Keratinocyte (primary cell): ENCODE measurements around the gene PRKAG1. TPM values are rescaled to one million over a fixed set of nuclear protein-coding genes. Genes with fewer than 3 reads are reported as not detected.

Experiments
- DNase-seq: peaks from one replicate; pipeline ENCODE4 v3.0.0-alpha.2; 2011; ENCODE audit warnings: low read depth, missing footprints, low spot score
- FAIRE-seq: peaks from 2 replicates; lab custom pipeline; 2011; peaks lifted over from hg19 to GRCh38; lab: Jason Lieb, UNC
- H2AFZ ChIP-seq: 2 replicates; pipeline ENCODE4 v1.6.0; 2012; ENCODE audit warnings: low read length, control low read depth, inconsistent platforms; ENCODE audit not compliant: control insufficient read depth
- H3K27ac ChIP-seq: 2 replicates; pipeline ENCODE4 v1.5.1; 2011; ENCODE audit warnings: low read length; ENCODE audit not compliant: control insufficient read depth, insufficient read depth
- H3K27me3 ChIP-seq: 3 replicates; pipeline ENCODE4 v1.6.0; 2011; ENCODE audit warnings: low read length; ENCODE audit not compliant: control insufficient read depth, insufficient read depth; ENCODE audit errors: extremely low read depth
- H3K36me3 ChIP-seq, 2 experiments: 2 replicates in 1 of 2; 3 replicates in 1 of 2; pipeline ENCODE4 v1.5.1; 2011; ENCODE audit warnings: low read length in 2 of 2, mild to moderate bottlenecking in 1 of 2; ENCODE audit not compliant: control insufficient read depth in 2 of 2, insufficient read depth in 2 of 2; ENCODE audit errors: extremely low read depth in 1 of 2
- H3K4me1 ChIP-seq: 3 replicates; pipeline ENCODE4 v1.5.1; 2011; ENCODE audit warnings: low read length; ENCODE audit not compliant: control insufficient read depth, insufficient read depth; ENCODE audit errors: extremely low read depth
- H3K4me2 ChIP-seq: 3 replicates; pipeline ENCODE4 v1.6.0; 2011; ENCODE audit warnings: low read depth, low read length; ENCODE audit not compliant: control insufficient read depth, insufficient read depth; ENCODE audit errors: extremely low read depth
- H3K4me3 ChIP-seq, 3 experiments: fragments of 200-600 bp in 1 of 3; sonication (generic) in 1 of 3; 2 replicates in 2 of 3; 3 replicates in 1 of 3; pipeline ENCODE4 v1.5.1; 2011 to 2016; ENCODE audit warnings: low read length in 3 of 3, mild to moderate bottlenecking in 3 of 3, control low read depth in 2 of 3, inconsistent platforms in 1 of 3, low read depth in 1 of 3, mixed read lengths in 1 of 3, mixed run types in 1 of 3, moderate library complexity in 1 of 3; ENCODE audit not compliant: control insufficient read depth in 2 of 3, insufficient read depth in 2 of 3; ENCODE audit errors: extremely low read depth in 1 of 3
- H3K79me2 ChIP-seq: 2 replicates; pipeline ENCODE4 v1.6.0; 2012; ENCODE audit warnings: low read length; ENCODE audit not compliant: control insufficient read depth, insufficient read depth
- H3K9ac ChIP-seq: 3 replicates; pipeline ENCODE4 v1.6.0; 2011; ENCODE audit warnings: low read length; ENCODE audit not compliant: control insufficient read depth, insufficient read depth; ENCODE audit errors: extremely low read depth
- H3K9me1 ChIP-seq: 3 replicates; pipeline ENCODE4 v1.6.0; 2011; ENCODE audit warnings: low read length; ENCODE audit not compliant: control insufficient read depth, insufficient read depth; ENCODE audit errors: extremely low read depth
- H3K9me3 ChIP-seq: 2 replicates; pipeline ENCODE4 v1.5.1; 2012; ENCODE audit warnings: low read depth, low read length; ENCODE audit not compliant: control insufficient read depth
- H4K20me1 ChIP-seq: 3 replicates; pipeline ENCODE4 v1.6.0; 2011; ENCODE audit warnings: low read length; ENCODE audit not compliant: control insufficient read depth, insufficient read depth; ENCODE audit errors: extremely low read depth
- CTCF ChIP-seq, 3 experiments: IDR thresholded peaks in 1 of 3; conservative IDR thresholded peaks in 1 of 3; optimal IDR thresholded peaks in 1 of 3; 2 replicates in 2 of 3; 3 replicates in 1 of 3; pipeline versions ENCODE3 to v1.5.1; 2011; ENCODE audit warnings: low read length in 3 of 3, mild to moderate bottlenecking in 3 of 3, moderate library complexity in 2 of 3, control low read depth in 1 of 3, inconsistent platforms in 1 of 3; ENCODE audit not compliant: insufficient read depth in 2 of 3; ENCODE audit errors: extremely low read depth in 1 of 3
- EZH2 ChIP-seq: IDR thresholded peaks from one replicate; pipeline ENCODE4 v1.6.1; 2012; ENCODE audit warnings: inconsistent platforms, mild to moderate bottlenecking, low read length, moderate library complexity
- dilution Hi-C: fragments of 300-500 bp; cut with MboI; formaldehyde crosslinking; loops from one replicate; pipeline ENCODE4 v1.7.0; 2020; ENCODE audit warnings: low sequenced_read_pairs; ENCODE audit not compliant: extremely low pct_ligation_motif_present
- polyA plus RNA-seq, 5 experiments: library from polyadenylated mRNA; depleted of rRNA in 3 of 5; stranded (reverse) in 3 of 5; stranded (forward) in 1 of 5; unstranded in 1 of 5; fragments of >200 nt; gene quantifications; 1 replicate in 1 of 5; 2 replicates in 3 of 5; 3 replicates in 1 of 5; pipeline versions ENCODE4 v1.2.1 to v1.2.3, GENCODE V29; 2011 to 2012; ENCODE audit warnings: missing spikeins in 2 of 5, low read depth in 1 of 5, low replicate concordance in 1 of 5

The PRKAG1 gene
- polyA plus RNA-seq, 1 donor (not counting 4 experiments of a cell fraction or from before 2014, with no cell fraction given) = 125 TPM

GRCh38 chr12:49050507-49051372, 32.2 kb upstream of the PRKAG1 start:
- Histone ChIP-seq H3K27ac (no peak overlapping the region), H3K79me2 (peaks cover 47% of the 10 kb centered on the region), H3K36me3 (peaks cover 68 to 82% of the 10 kb centered on the region in 2 experiments), H2AFZ (no peak overlapping the region), H3K9me3 (no peaks in the 10 kb centered on the region), H3K4me2 (no peak overlapping the region), H3K27me3 (no peaks in the 10 kb centered on the region), H4K20me1 (peaks cover 24% of the 10 kb centered on the region), H3K9me1 (peaks cover 5% of the 10 kb centered on the region), H3K9ac (no peak overlapping the region), H3K4me3 (no peak overlapping the region), H3K4me1 (peaks cover 5% of the 10 kb centered on the region)
- TF ChIP-seq CTCF (optimal IDR thresholded peaks at IDR 0.05 in 1 of 3, IDR thresholded peaks at IDR 0.05 in 1 of 3, conservative IDR thresholded peaks at IDR 0.05 in 1 of 3; ENCODE audit: extremely low read depth in 1 of 3, insufficient read depth in 2 of 3, low read length in 3 of 3) (no peak), EZH2 (no peak)
- dilution Hi-C loops = no loop called here
- FAIRE-seq (no peak), DNase-seq (no peak)

GRCh38 chr12:49049566-49050224, 31.1 kb upstream of the PRKAG1 start:
- no peak overlapping the region for H3K9ac ChIP-seq
- no peak overlapping the region for H3K4me2 ChIP-seq
- H3K9me3 ChIP-seq = no peaks in the 10 kb centered on the region
- no peak overlapping the region for H3K27ac ChIP-seq
- peaks cover 73 to 78% of the 10 kb centered on the region in 2 experiments for H3K36me3 ChIP-seq
- peaks cover 14% of the 10 kb centered on the region for H4K20me1 ChIP-seq
- H3K4me3 ChIP-seq = no peak overlapping the region
- H3K27me3 ChIP-seq = no peaks in the 10 kb centered on the region
- peaks cover 37% of the 10 kb centered on the region for H3K79me2 ChIP-seq
- no peak overlapping the region for H2AFZ ChIP-seq
- H3K4me1 ChIP-seq = peaks cover 5% of the 10 kb centered on the region
- DNase-seq (no peak), FAIRE-seq (no peak)
- dilution Hi-C loops = no loop called here
- H3K9me1 ChIP-seq = peaks cover 2% of the 10 kb centered on the region
- TF ChIP-seq EZH2 (no peak), CTCF (optimal IDR thresholded peaks at IDR 0.05 in 1 of 3, IDR thresholded peaks at IDR 0.05 in 1 of 3, conservative IDR thresholded peaks at IDR 0.05 in 1 of 3; ENCODE audit: extremely low read depth in 1 of 3, insufficient read depth in 2 of 3, low read length in 3 of 3) (no peak)
